Coronary artery (tissue), 2 donors: Measurements from ENCODE around the gene FIGLA.

Experiments
- DNase-seq: peaks from one replicate; pipeline ENCODE4 v3.0.0-alpha.2; 2017; ENCODE audit warnings: low spot score
- H3K27ac ChIP-seq, 2 donors: fragments of 200-600 bp; sonication (generic); one replicate each; pipeline ENCODE4 v1.5.1; 2016 to 2019
- H3K4me3 ChIP-seq: fragments of 200-600 bp; sonication (generic); 2 replicates; pipeline ENCODE4 v1.5.1; 2016; ENCODE audit warnings: mild to moderate bottlenecking, moderate library complexity
- CTCF ChIP-seq: fragments of 200-600 bp; sonication (generic); IDR thresholded peaks from one replicate; pipeline ENCODE4 v1.5.1; 2019; ENCODE audit warnings: antibody characterized with exemption

Gene FIGLA

GRCh38 chr2:70832386-70832785, 41.9 kb upstream of the FIGLA start:
- TF ChIP-seq CTCF, result no peak
- DNase-seq, result no peak
- Histone ChIP-seq H3K4me3 (no peak overlapping the region), H3K27ac (no peak overlapping the region)

- H3K4me3 ChIP-seq, result no peak overlapping the region
- TF ChIP-seq CTCF, result no peak
- H3K27ac ChIP-seq, result no peak overlapping the region
- no peak for DNase-seq
Observed at GRCh38 chr2:70831861-70832260, 41.4 kb upstream of the FIGLA start.

- no peak for TF ChIP-seq CTCF
- no peak for DNase-seq
- no peak overlapping the region for H3K4me3 ChIP-seq
- no peak overlapping the region for H3K27ac ChIP-seq
Observed at GRCh38 chr2:70830366-70830765, 39.9 kb upstream of the FIGLA start.

GRCh38 chr2:70829916-70830315, 39.5 kb upstream of the FIGLA start:
- DNase-seq, result no peak
- H3K27ac ChIP-seq, result no peak overlapping the region
- H3K4me3 ChIP-seq, result no peak overlapping the region
- no peak for TF ChIP-seq CTCF

- no peak overlapping the region for H3K27ac ChIP-seq
- no peak overlapping the region for H3K4me3 ChIP-seq
- DNase-seq, result no peak
- no peak for TF ChIP-seq CTCF
Observed at GRCh38 chr2:70828914-70829824, 38.7 kb upstream of the FIGLA start.

- no peak for DNase-seq
- H3K4me3 ChIP-seq, result no peak overlapping the region
- no peak for TF ChIP-seq CTCF
- H3K27ac ChIP-seq, result no peak overlapping the region
Observed at GRCh38 chr2:70828115-70828514, 37.7 kb upstream of the FIGLA start.

- DNase-seq, result no peak
- TF ChIP-seq CTCF, result no peak
- no peak overlapping the region for H3K27ac ChIP-seq
- no peak overlapping the region for H3K4me3 ChIP-seq
Observed at GRCh38 chr2:70827388-70827787, 36.9 kb upstream of the FIGLA start.
